Skeletal muscle satellite cell (primary cell): Measurements from ENCODE around the gene ELFN1. TPM values are rescaled to one million over a fixed set of nuclear protein-coding genes. Genes with fewer than 3 reads are reported as not detected.

Experiments used
- H3K27me3 ChIP-seq: 2 replicates; pipeline ENCODE4 v1.7.0; 2013; ENCODE audit warnings: low read length; ENCODE audit not compliant: control insufficient read depth, insufficient read depth
- H3K36me3 ChIP-seq: 2 replicates; pipeline ENCODE4 v1.7.0; 2013; ENCODE audit warnings: mild to moderate bottlenecking, control low read depth, low read length; ENCODE audit not compliant: insufficient read depth
- H3K4me1 ChIP-seq: 2 replicates; pipeline ENCODE4 v1.7.0; 2013; ENCODE audit warnings: low read length; ENCODE audit not compliant: control insufficient read depth, insufficient read depth
- H3K4me2 ChIP-seq: 2 replicates; pipeline ENCODE4 v1.7.0; 2013; ENCODE audit warnings: mild to moderate bottlenecking, low read length
- H3K4me3 ChIP-seq: 2 replicates; pipeline ENCODE4 v1.7.0; 2013; ENCODE audit warnings: low read length
- H3K9ac ChIP-seq: 2 replicates; pipeline ENCODE4 v1.7.0; 2013; ENCODE audit warnings: mild to moderate bottlenecking, low read depth, low read length, moderate library complexity
- H3K9me3 ChIP-seq: replicated peaks from 2 replicates; pipeline ENCODE4 v1.7.0; 2013; ENCODE audit warnings: mild to moderate bottlenecking, control low read depth, low read length
- total RNA-seq: library from RNA; depleted of rRNA; stranded (reverse); fragments of >200 nt; gene quantifications from 2 replicates; pipeline ENCODE4 v1.2.3, GENCODE V29; 2012; rRNA removed

Gene ELFN1
- total RNA-seq = 0.76 and 2.2 TPM in 2 replicates

- peaks cover 8% of the 10 kb centered on the region for H3K4me1 ChIP-seq
- no peak within 1 kb of the TSS for H3K4me2 ChIP-seq
- no peak within 1 kb of the TSS for H3K9ac ChIP-seq
- peaks cover 70% of the 10 kb centered on the region for H3K27me3 ChIP-seq
- H3K36me3 ChIP-seq = no peaks in the 10 kb centered on the region
- H3K4me3 ChIP-seq = no peak within 1 kb of the TSS
- H3K9me3 ChIP-seq = no peaks in the 10 kb centered on the region
These were observed at the start of gene ELFN1 for GRCh38 chr7:1669954-1670893. Gene ELFN1 (plus strand): TSS chr7:1670277. CDS start chr7:1744597, 74,320 bp downstream.

GRCh38 chr7:1620835-1621234 lies 49.2 kb upstream of the ELFN1 start:
- no peak overlapping the region for H3K4me3 ChIP-seq
- H3K36me3 ChIP-seq = no peaks in the 10 kb centered on the region
- no peaks in the 10 kb centered on the region for H3K4me1 ChIP-seq
- H3K4me2 ChIP-seq = no peak overlapping the region
- no peak overlapping the region for H3K9ac ChIP-seq
- no peaks in the 10 kb centered on the region for H3K9me3 ChIP-seq
- H3K27me3 ChIP-seq = peaks cover 23% of the 10 kb centered on the region

- no peaks in the 10 kb centered on the region for H3K4me1 ChIP-seq
- no peaks in the 10 kb centered on the region for H3K9me3 ChIP-seq
- no peak overlapping the region for H3K4me2 ChIP-seq
- H3K27me3 ChIP-seq = peaks cover 22% of the 10 kb centered on the region
- H3K36me3 ChIP-seq = no peaks in the 10 kb centered on the region
- H3K4me3 ChIP-seq = no peak overlapping the region
- no peak overlapping the region for H3K9ac ChIP-seq
These were observed 48.4 kb upstream of the ELFN1 start for GRCh38 chr7:1621718-1622117.

DNA sequence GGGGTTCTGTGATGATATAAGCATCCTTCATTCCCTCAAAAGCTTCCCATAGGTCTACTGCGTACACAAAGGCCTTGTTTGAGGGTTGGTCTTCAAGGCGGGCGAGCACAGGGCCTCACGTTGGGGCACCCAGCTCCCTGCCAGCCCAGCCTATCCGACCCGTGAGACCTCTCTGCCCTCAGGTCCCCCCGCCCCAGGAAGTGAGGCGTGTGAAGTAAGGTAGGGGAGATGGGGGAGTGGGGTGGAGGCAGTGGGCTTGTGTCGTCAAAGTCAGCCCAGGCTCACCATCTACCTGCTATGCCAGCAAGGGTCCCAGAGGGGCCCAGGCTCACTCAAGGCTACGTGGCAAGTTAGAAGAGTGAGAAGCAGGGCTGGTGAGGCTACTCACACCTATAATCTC lies 47.6 kb upstream of the ELFN1 start:
- no peaks in the 10 kb centered on the region for H3K36me3 ChIP-seq
- H3K4me3 ChIP-seq = no peak overlapping the region
- no peaks in the 10 kb centered on the region for H3K9me3 ChIP-seq
- H3K27me3 ChIP-seq = peaks cover 18% of the 10 kb centered on the region
- no peaks in the 10 kb centered on the region for H3K4me1 ChIP-seq
- H3K4me2 ChIP-seq = no peak overlapping the region
- H3K9ac ChIP-seq = no peak overlapping the region

DNA sequence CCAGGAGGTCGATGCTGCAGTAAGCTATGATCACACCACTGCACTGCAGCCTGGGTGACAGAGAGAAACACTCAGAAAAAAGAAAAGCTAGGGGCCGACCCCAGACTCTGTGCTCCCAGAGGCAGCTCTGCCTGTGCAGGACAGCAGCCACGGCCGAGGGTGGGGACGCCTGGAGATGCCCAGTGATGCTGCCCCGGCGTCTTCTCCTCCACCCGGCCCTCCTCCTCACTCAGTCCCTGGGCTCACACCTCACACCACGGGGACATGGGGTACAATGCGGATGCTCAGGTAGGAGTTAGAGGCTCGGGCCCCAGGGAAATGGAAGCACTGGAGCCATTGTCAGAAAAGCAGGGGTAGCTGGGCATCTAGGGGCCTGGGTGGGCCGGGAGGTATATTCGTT lies 46.3 kb upstream of the ELFN1 start:
- Histone ChIP-seq H3K36me3 (no peaks in the 10 kb centered on the region), H3K4me2 (no peak overlapping the region), H3K4me1 (no peaks in the 10 kb centered on the region), H3K9ac (no peak overlapping the region), H3K9me3 (no peaks in the 10 kb centered on the region), H3K4me3 (no peak overlapping the region), H3K27me3 (peaks cover 18% of the 10 kb centered on the region)

DNA sequence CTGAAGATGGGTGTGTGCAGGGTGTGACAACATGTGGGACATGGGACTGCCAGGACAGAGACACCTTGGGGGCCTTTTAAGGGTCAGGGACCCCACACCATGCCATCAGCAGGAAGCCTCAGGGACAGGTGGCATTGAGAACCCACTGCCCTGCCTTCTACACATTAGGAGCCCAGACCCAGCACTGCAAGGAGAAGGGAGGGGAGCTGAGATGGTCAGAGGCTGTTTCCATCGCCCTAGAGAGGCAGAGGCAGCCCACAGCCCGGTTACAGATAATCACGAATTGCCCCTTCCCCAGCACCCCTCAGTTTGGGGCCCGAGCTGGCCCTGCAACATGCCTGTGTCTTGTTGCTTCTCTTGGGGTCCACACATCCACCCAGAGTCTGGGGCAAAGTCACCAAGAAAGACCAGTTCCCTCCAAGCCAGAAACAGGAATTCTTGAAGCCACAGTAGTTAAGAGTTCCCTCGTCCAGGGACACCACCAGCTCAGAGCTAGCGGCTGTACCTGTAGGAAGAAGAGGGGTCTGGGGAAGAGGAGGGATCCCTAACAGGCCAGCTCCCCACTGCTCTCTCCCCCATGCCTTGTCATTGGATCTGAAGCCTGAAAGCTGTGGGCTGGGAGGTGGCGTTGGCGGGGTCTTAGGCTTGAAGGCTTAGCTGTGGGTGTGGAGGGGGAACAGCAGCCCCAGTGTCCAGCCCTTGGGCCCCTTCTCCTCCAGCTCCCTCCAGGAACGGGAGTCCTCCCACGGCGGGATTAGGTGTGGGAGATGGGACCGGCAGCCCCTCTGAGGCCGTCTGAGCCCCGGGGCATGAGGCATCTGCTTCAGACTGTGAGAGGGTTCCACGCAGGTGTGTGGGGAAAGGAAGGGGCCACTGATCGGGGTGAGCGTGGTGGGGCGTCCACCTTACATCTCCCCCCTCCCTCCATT lies 44.8 kb upstream of the ELFN1 start:
- H3K9ac ChIP-seq = no peak overlapping the region
- H3K36me3 ChIP-seq = no peaks in the 10 kb centered on the region
- H3K9me3 ChIP-seq = no peaks in the 10 kb centered on the region
- H3K4me1 ChIP-seq = no peaks in the 10 kb centered on the region
- no peak overlapping the region for H3K4me3 ChIP-seq
- H3K4me2 ChIP-seq = no peak overlapping the region
- peaks cover 18% of the 10 kb centered on the region for H3K27me3 ChIP-seq

DNA sequence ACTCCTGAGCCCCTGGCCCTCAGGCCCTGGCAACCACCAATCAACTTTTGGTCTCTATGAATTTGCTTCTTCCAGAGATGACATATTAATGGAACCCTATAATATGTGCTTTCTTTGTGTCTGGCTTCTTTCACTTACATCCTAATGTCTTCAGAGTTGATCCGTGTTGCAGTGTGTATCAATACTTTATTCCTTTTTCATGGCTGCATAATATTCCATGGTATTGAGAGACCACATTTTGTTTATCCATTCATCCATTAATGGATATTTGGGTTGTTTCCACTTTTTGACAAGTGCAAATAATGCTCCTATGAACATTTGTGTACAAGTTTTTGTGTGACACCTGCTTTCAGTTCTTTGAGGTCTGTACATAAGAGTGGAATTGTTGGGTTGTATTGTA lies 43.3 kb upstream of the ELFN1 start:
- no peaks in the 10 kb centered on the region for H3K4me1 ChIP-seq
- no peak overlapping the region for H3K4me2 ChIP-seq
- H3K36me3 ChIP-seq = no peaks in the 10 kb centered on the region
- no peak overlapping the region for H3K9ac ChIP-seq
- H3K9me3 ChIP-seq = no peaks in the 10 kb centered on the region
- peaks cover 12% of the 10 kb centered on the region for H3K27me3 ChIP-seq
- no peak overlapping the region for H3K4me3 ChIP-seq

DNA sequence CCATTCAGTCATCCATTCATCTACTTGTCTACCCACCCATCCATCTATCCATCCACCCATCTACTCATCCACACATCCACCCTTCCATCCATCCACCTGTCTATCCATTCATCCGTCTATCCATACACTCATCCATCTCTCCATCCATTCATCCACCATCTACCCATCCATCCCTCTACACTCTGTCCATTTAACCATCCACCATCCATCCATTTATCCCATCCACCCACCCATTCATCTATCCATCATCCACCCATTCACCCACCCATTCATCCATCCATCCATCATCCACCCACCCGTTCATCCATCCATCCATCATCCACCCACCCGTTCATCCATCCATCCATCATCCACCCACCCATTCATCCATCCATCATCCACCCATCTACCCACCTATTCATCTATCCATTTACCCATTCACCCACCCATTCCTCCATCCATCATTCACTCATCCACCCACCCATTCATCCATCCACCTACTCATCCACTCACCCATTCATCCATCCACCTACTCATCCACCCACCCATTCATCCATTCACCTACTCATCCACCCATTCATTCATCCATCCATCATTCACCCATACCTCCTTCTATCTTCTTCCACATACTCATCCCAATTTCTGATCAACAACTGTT lies 39.3 kb upstream of the ELFN1 start:
- peaks cover 4% of the 10 kb centered on the region for H3K9me3 ChIP-seq
- no peak overlapping the region for H3K4me3 ChIP-seq
- no peaks in the 10 kb centered on the region for H3K4me1 ChIP-seq
- H3K36me3 ChIP-seq = no peaks in the 10 kb centered on the region
- H3K27me3 ChIP-seq = peaks cover 11% of the 10 kb centered on the region
- H3K4me2 ChIP-seq = no peak overlapping the region
- H3K9ac ChIP-seq = no peak overlapping the region

DNA sequence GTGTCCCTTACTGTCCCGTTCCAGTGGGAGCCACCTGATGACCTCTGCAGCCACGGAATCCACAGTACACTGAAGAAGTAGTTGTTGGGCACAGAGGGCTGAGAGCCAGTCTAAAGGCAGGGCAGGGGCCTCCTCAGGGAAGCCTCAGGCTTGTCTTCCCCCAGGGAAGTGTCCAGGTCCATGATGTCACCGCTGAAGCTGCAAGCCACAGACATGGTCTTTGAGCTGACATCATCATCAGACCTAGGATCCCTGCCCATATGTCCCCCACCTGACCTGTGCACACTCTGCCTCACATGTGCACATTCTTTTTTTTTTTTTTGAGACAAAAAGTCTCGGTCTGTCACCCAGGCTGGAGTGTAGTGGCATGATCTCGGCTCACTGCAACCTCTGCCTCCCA lies 38.4 kb upstream of the ELFN1 start:
- no peak overlapping the region for H3K9ac ChIP-seq
- peaks cover 4% of the 10 kb centered on the region for H3K9me3 ChIP-seq
- no peaks in the 10 kb centered on the region for H3K36me3 ChIP-seq
- no peak overlapping the region for H3K4me3 ChIP-seq
- H3K4me2 ChIP-seq = no peak overlapping the region
- no peaks in the 10 kb centered on the region for H3K4me1 ChIP-seq
- peaks cover 11% of the 10 kb centered on the region for H3K27me3 ChIP-seq

- Histone ChIP-seq H3K4me2 (no peak overlapping the region), H3K9me3 (peaks cover 6% of the 10 kb centered on the region), H3K36me3 (no peaks in the 10 kb centered on the region), H3K27me3 (peaks cover 11% of the 10 kb centered on the region), H3K9ac (no peak overlapping the region), H3K4me3 (no peak overlapping the region), H3K4me1 (no peaks in the 10 kb centered on the region)
These were observed 37.6 kb upstream of the ELFN1 start for GRCh38 chr7:1632506-1632905.
